H1 (cell line): ENCODE measurements around the gene TRAF3IP3. TPM values are rescaled to one million over a fixed set of nuclear protein-coding genes. Genes with fewer than 3 reads are reported as not detected.
A peak's percentile ranks its signal among the peaks of the same experiment; 100 is the strongest.

Source experiments
- CTCF ChIA-PET: fragments of 300-600 bp; sonication (Branson Sonifier 250); formaldehyde crosslinking; loops from one replicate; lab custom pipeline; 2021; ENCODE audit not compliant: partially characterized antibody; lab: Charles Lee
- POLR2A ChIA-PET: fragments of 300-600 bp; sonication (Branson Sonifier 250); formaldehyde crosslinking; loops from one replicate; lab custom pipeline; 2021; ENCODE audit warnings: inconsistent platforms; ENCODE audit not compliant: partially characterized antibody; lab: Charles Lee
- DNase-seq, 2 experiments: peaks; one replicate each; pipeline versions ENCODE4 v3.0.0 to v3.0.0-alpha.2; 2010 to 2022; ENCODE audit warnings: low spot score in 2 of 2, low read depth in 1 of 2, mixed read lengths in 1 of 2
- FAIRE-seq: peaks from 2 replicates; lab custom pipeline; 2011; peaks lifted over from hg19 to GRCh38; lab: Jason Lieb, UNC
- H2AFZ ChIP-seq: 2 replicates; pipeline ENCODE4 v1.8.1; 2012; ENCODE audit warnings: low read length, inconsistent platforms
- H2AK5ac ChIP-seq: 2 replicates; pipeline ENCODE4 v1.6.1; 2013; ENCODE audit warnings: low read depth, low read length
- H2BK120ac ChIP-seq: replicated peaks from 2 replicates; pipeline ENCODE3; 2013; ENCODE audit warnings: low read depth, low read length, inconsistent platforms
- H2BK12ac ChIP-seq: 2 replicates; pipeline ENCODE4 v1.6.1; 2013; ENCODE audit warnings: low read depth, low read length
- H2BK15ac ChIP-seq: 2 replicates; pipeline ENCODE4 v1.6.1; 2013; ENCODE audit warnings: low read length
- H2BK20ac ChIP-seq: 2 replicates; pipeline ENCODE4 v1.6.1; 2013; ENCODE audit warnings: low read length
- H2BK5ac ChIP-seq: 2 replicates; pipeline ENCODE4 v1.6.1; 2013; ENCODE audit warnings: low read depth, low read length
- H3K14ac ChIP-seq: 2 replicates; pipeline ENCODE4 v1.6.1; 2013; ENCODE audit warnings: inconsistent platforms; ENCODE audit not compliant: insufficient read length
- H3K18ac ChIP-seq: 2 replicates; pipeline ENCODE4 v1.6.1; 2013; ENCODE audit warnings: low read length; ENCODE audit errors: extremely low read depth
- H3K23ac ChIP-seq: 2 replicates; pipeline ENCODE4 v1.6.1; 2013; ENCODE audit warnings: inconsistent platforms; ENCODE audit not compliant: insufficient read length
- H3K23me2 ChIP-seq: 2 replicates; pipeline ENCODE4 v1.6.1; 2013; ENCODE audit warnings: low read depth, low read length
- H3K27ac ChIP-seq: 2 replicates; pipeline ENCODE4 v1.6.1; 2011; ENCODE audit warnings: low read depth, low read length, inconsistent platforms
- H3K27me3 ChIP-seq, 4 experiments: replicated peaks in 1 of 4; 1 replicate in 1 of 4; 2 replicates in 3 of 4; pipeline versions ENCODE4 v1.6.1 to v1.8.1; 2011 to 2013; ENCODE audit warnings: low read length in 3 of 4, mild to moderate bottlenecking in 3 of 4, inconsistent platforms in 2 of 4, mixed read lengths in 2 of 4, moderate library complexity in 1 of 4; ENCODE audit not compliant: control insufficient read depth in 3 of 4, insufficient read depth in 3 of 4; ENCODE audit errors: extremely low read depth in 1 of 4
- H3K36me3 ChIP-seq, 4 experiments: 2 replicates each; pipeline versions ENCODE4 v1.6.1 to v1.8.1; 2011 to 2013; ENCODE audit warnings: mild to moderate bottlenecking in 4 of 4, low read length in 3 of 4, moderate library complexity in 2 of 4, control low read depth in 1 of 4, inconsistent platforms in 1 of 4; ENCODE audit not compliant: insufficient read depth in 4 of 4, control insufficient read depth in 2 of 4
- H3K4ac ChIP-seq: replicated peaks from 2 replicates; pipeline ENCODE3; 2013; ENCODE audit warnings: low read length, low read depth, mixed read lengths, inconsistent platforms; ENCODE audit not compliant: insufficient read length
- H3K4me1 ChIP-seq, 4 experiments: replicated peaks in 1 of 4; 1 replicate in 1 of 4; 2 replicates in 3 of 4; pipeline versions ENCODE4 v1.6.1 to v1.8.1; 2011 to 2013; ENCODE audit warnings: low read length in 3 of 4, inconsistent platforms in 2 of 4, mixed read lengths in 1 of 4; ENCODE audit not compliant: insufficient read depth in 4 of 4, control insufficient read depth in 3 of 4
- H3K4me2 ChIP-seq, 2 experiments: 2 replicates each; pipeline versions ENCODE4 v1.6.1 to v1.8.1; 2011 to 2013; ENCODE audit warnings: low read depth in 2 of 2, low read length in 2 of 2, control low read depth in 1 of 2, inconsistent platforms in 1 of 2, mild to moderate bottlenecking in 1 of 2; ENCODE audit not compliant: insufficient read depth in 1 of 2
- H3K4me3 ChIP-seq, 4 experiments: fragments of 200-600, 300-600 bp in 1 of 4; sonication (generic), shearing (Covaris generic), sonication (Bioruptor Twin) in 1 of 4; 2 replicates each; pipeline versions ENCODE4 v1.5.1 to v1.8.1; 2011 to 2016; ENCODE audit warnings: low read length in 4 of 4, low read depth in 3 of 4, control low read depth in 2 of 4, inconsistent platforms in 2 of 4, mild to moderate bottlenecking in 2 of 4, mixed read lengths in 1 of 4, moderate library complexity in 1 of 4; ENCODE audit not compliant: insufficient read depth in 2 of 4; ENCODE audit errors: extremely low read depth in 1 of 4
- H3K56ac ChIP-seq: replicated peaks from 2 replicates; pipeline ENCODE3; 2013; ENCODE audit warnings: low read depth, mild to moderate bottlenecking, mixed read lengths, low read length, inconsistent platforms; ENCODE audit not compliant: insufficient read length
- H3K79me1 ChIP-seq: 2 replicates; pipeline ENCODE4 v1.6.1; 2013; ENCODE audit warnings: low read depth, low read length, control low read depth
- H3K79me2 ChIP-seq, 2 experiments: 2 replicates each; pipeline versions ENCODE4 v1.6.1 to v1.8.1; 2012 to 2013; ENCODE audit warnings: low read length in 2 of 2, mild to moderate bottlenecking in 2 of 2, inconsistent platforms in 1 of 2; ENCODE audit not compliant: insufficient read depth in 2 of 2, control insufficient read depth in 1 of 2
- H3K9ac ChIP-seq, 4 experiments: replicated peaks in 1 of 4; 1 replicate in 1 of 4; 2 replicates in 3 of 4; pipeline versions ENCODE4 v1.6.1 to v1.8.1; 2011 to 2013; ENCODE audit warnings: low read depth in 3 of 4, low read length in 3 of 4, control low read depth in 2 of 4, mild to moderate bottlenecking in 2 of 4, moderate library complexity in 2 of 4, inconsistent platforms in 1 of 4; ENCODE audit errors: extremely low read depth in 1 of 4
- H3K9me3 ChIP-seq, 2 experiments: 2 replicates each; pipeline versions ENCODE4 v1.6.1 to v1.8.1; 2012 to 2013; ENCODE audit warnings: mild to moderate bottlenecking in 2 of 2, moderate library complexity in 2 of 2, control low read depth in 1 of 2, inconsistent platforms in 1 of 2, low read depth in 1 of 2, low read length in 1 of 2, mixed read lengths in 1 of 2; ENCODE audit not compliant: insufficient read depth in 2 of 2
- H4K20me1 ChIP-seq, 2 experiments: replicated peaks in 1 of 2; 2 replicates each; pipeline versions ENCODE3 to v1.8.1; 2011 to 2013; ENCODE audit warnings: inconsistent platforms in 2 of 2, low read length in 2 of 2, mild to moderate bottlenecking in 1 of 2; ENCODE audit not compliant: insufficient read depth in 2 of 2, control insufficient read depth in 1 of 2
- H4K5ac ChIP-seq: 2 replicates; pipeline ENCODE4 v1.6.1; 2013; ENCODE audit warnings: low read length, low read depth, mixed read lengths, inconsistent platforms; ENCODE audit not compliant: insufficient read length
- H4K8ac ChIP-seq: 2 replicates; pipeline ENCODE4 v1.8.0; 2013; ENCODE audit warnings: mild to moderate bottlenecking, moderate library complexity, low read length, inconsistent platforms; ENCODE audit not compliant: insufficient read depth; ENCODE audit errors: extremely low read depth
- H4K91ac ChIP-seq: replicated peaks from 2 replicates; pipeline ENCODE3; 2013; ENCODE audit warnings: low read length, mixed read lengths, inconsistent platforms; ENCODE audit not compliant: insufficient read length
- EZH2 ChIP-seq: fragments of 200-600 bp; sonication (generic); IDR thresholded peaks from 2 replicates; pipeline ENCODE4 v1.7.1; 2012; ENCODE audit warnings: low read depth, mild to moderate bottlenecking, moderate library complexity, low read length, inconsistent platforms; ENCODE audit not compliant: severe bottlenecking
- GABPA ChIP-seq: IDR thresholded peaks from 2 replicates; pipeline ENCODE4 v1.6.1; 2011; ENCODE audit warnings: mild to moderate bottlenecking, low read length, moderate library complexity, borderline replicate concordance; ENCODE audit not compliant: insufficient read depth
- HDAC2 ChIP-seq, 2 experiments: fragments of 300-600 bp in 1 of 2; sonication (generic) in 1 of 2; IDR thresholded peaks; 2 replicates each; pipeline ENCODE4 v1.6.1; 2011 to 2012; ENCODE audit warnings: low read depth in 2 of 2, low read length in 2 of 2, mild to moderate bottlenecking in 2 of 2, moderate library complexity in 2 of 2, borderline replicate concordance in 1 of 2, inconsistent platforms in 1 of 2
- MAX ChIP-seq: IDR thresholded peaks from 2 replicates; pipeline ENCODE4 v1.6.1; 2012; ENCODE audit warnings: inconsistent platforms
- SIX5 ChIP-seq: IDR thresholded peaks from 2 replicates; pipeline ENCODE4 v1.6.1; 2011; ENCODE audit warnings: mild to moderate bottlenecking, low read depth, low read length
- TAF1 ChIP-seq: IDR thresholded peaks from 2 replicates; pipeline ENCODE4 v1.6.1; 2011; ENCODE audit warnings: mild to moderate bottlenecking, low read depth, low read length
- ZNF274 ChIP-seq: IDR thresholded peaks from 2 replicates; pipeline ENCODE4 v1.7.0; 2012; ENCODE audit warnings: low read length, borderline replicate concordance; ENCODE audit errors: extremely low read depth
- WGBS, 2 experiments: shearing (Covaris generic) in 1 of 2; methylation state at CpG; one replicate each; pipeline versions ENCODE4 v1.1.6 to v1.1.7; 2013 to 2015; ENCODE audit warnings: low lambda C conversion rate in 2 of 2, mixed read lengths in 2 of 2, inconsistent platforms in 1 of 2, low coverage in 1 of 2, missing lambda C conversion rate in 1 of 2; ENCODE audit not compliant: insufficient replicate concordance in 2 of 2, insufficient coverage in 1 of 2, insufficient read length in 1 of 2; ENCODE audit errors: extremely low coverage in 1 of 2, missing lambda C conversion rate in 1 of 2; 5-methylcytosine and 5-hydroxymethylcytosine counted together
- polyA plus RNA-seq, 7 experiments: library from polyadenylated mRNA; depleted of rRNA in 3 of 7; stranded (reverse) in 5 of 7; unstranded in 2 of 7; fragments of >200 nt in 5 of 7; fragments of 200-250 nt in 2 of 7; gene quantifications; 1 replicate in 5 of 7; 2 replicates in 1 of 7; 4 replicates in 1 of 7; pipeline versions ENCODE4 v1.2.1 to v1.2.3, GENCODE V29; 2011 to 2013; ENCODE audit warnings: missing spikeins in 2 of 7, mixed read lengths in 2 of 7
- total RNA-seq: library from RNA; stranded (reverse); fragmentation: NEBNext Ultra II Directional; extraction: Animal tissue kit (Norgen Biotek cat#: 25700); gene quantifications from 2 replicates; pipeline ENCODE4 v1.2.1, GENCODE V29; 2021

The TRAF3IP3 gene
- total and polyA plus RNA-seq, 2 of the 8 experiments (the other 6 are each of a cell fraction or from before 2014, with no cell fraction given): not detected

GRCh38 chr1:209769971-209770370 is 14.1 kb downstream of the TRAF3IP3 start:
- Histone ChIP-seq H2BK20ac (no peak overlapping the region), H3K14ac (no peak overlapping the region), H3K4ac (no peak overlapping the region), H2AFZ (no peak overlapping the region), H4K5ac (no peak overlapping the region), H3K56ac (peak overlapping the region; percentile 16), H4K20me1 (peaks cover 0 to 11% of the 10 kb centered on the region in 2 experiments), H3K23ac (no peak overlapping the region), H2BK120ac (no peak overlapping the region), H3K9ac (no peak overlapping the region), H3K79me2 (no peaks in the 10 kb centered on the region), H3K4me1 (no peaks in the 10 kb centered on the region; a peak in 1 of 7 replicates), H2BK15ac (peak overlapping the region; percentile 92; the same call in 1 of the 2 replicates), H3K36me3 (no peaks in the 10 kb centered on the region; a peak in 1 of 8 replicates), H3K9me3 (peaks cover 5 to 8% of the 10 kb centered on the region in 2 experiments; a peak in 2 of 4 replicates)
- POLR2A ChIA-PET: interaction anchor here (1.4 kb wide), 2 partner anchors 10 to 95 kb away, joined by 3 read pairs; partner anchors contain the start of gene G0S2
- CTCF ChIA-PET: interaction anchor here (1.0 to 1.4 kb wide), 2 partner anchors 53 to 117 kb away, joined by 4 to 6 read pairs; no protein-coding TSS in a partner anchor
- TF ChIP-seq MAX (no peak), GABPA (no peak), TAF1 (no peak), HDAC2 (IDR thresholded peaks at IDR 0.05; ENCODE audit: borderline replicate concordance in 1 of 2, low read depth in 2 of 2, low read length in 2 of 2) (no peak), ZNF274 (no peak), SIX5 (no peak), EZH2 (no peak)
- TF ChIP-seq, all 59 proteins: peak for 0
- Histone ChIP-seq H3K79me1 (no peaks in the 10 kb centered on the region), H2BK12ac (peak overlapping the region; percentile 68; the same call in 1 of the 2 replicates), H2AK5ac (0 out of 2 replicates have a peak overlapping the region, but pooled peaks have one; percentile 76), H3K23me2 (peaks cover 13% of the 10 kb centered on the region; the same call in 1 of the 2 replicates), H2BK5ac (peak overlapping the region; percentile 60; the same call in 1 of the 2 replicates), H4K91ac (no peak overlapping the region), H3K4me3 (no peak overlapping the region), H3K27ac (no peak overlapping the region), H3K18ac (no peak overlapping the region), H4K8ac (no peak overlapping the region), H3K27me3 (peaks cover 0 to 2% (median 0%) of the 10 kb centered on the region in 4 experiments; a peak in 1 of 7 replicates), H3K4me2 (no peak overlapping the region)
- WGBS, 2 experiments: 79% methylated on average over 7 of the region's 7 CpGs; no CpG with 5 or more reads in 1 of the 2 experiments
- no peak for FAIRE-seq
- no peak for DNase-seq
